ENCODE measurements around the gene NFATC2.

- TF ChIP-seq POLR2AphosphoS5 (IDR thresholded peaks at IDR 0.05; ENCODE audit: low read depth, low read length): no peak
- no peak for TF ChIP-seq CHD2 (IDR thresholded peaks at IDR 0.05; ENCODE audit: low read length, partially characterized antibody)
- no peak for TF ChIP-seq NFIC (IDR thresholded peaks at IDR 0.05; ENCODE audit: borderline replicate concordance)
- TF ChIP-seq, protein P1, sequence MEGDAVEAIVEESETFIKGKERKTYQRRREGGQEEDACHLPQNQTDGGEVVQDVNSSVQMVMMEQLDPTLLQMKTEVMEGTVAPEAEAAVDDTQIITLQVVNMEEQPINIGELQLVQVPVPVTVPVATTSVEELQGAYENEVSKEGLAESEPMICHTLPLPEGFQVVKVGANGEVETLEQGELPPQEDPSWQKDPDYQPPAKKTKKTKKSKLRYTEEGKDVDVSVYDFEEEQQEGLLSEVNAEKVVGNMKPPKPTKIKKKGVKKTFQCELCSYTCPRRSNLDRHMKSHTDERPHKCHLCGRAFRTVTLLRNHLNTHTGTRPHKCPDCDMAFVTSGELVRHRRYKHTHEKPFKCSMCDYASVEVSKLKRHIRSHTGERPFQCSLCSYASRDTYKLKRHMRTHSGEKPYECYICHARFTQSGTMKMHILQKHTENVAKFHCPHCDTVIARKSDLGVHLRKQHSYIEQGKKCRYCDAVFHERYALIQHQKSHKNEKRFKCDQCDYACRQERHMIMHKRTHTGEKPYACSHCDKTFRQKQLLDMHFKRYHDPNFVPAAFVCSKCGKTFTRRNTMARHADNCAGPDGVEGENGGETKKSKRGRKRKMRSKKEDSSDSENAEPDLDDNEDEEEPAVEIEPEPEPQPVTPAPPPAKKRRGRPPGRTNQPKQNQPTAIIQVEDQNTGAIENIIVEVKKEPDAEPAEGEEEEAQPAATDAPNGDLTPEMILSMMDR (IDR thresholded peaks at IDR 0.05): no peak
- no peak for TF ChIP-seq YY1 (IDR thresholded peaks at IDR 0.05; ENCODE audit: low read depth)
- no peak for TF ChIP-seq JUND (IDR thresholded peaks at IDR 0.05)
- TF ChIP-seq RFX5 (IDR thresholded peaks at IDR 0.05; ENCODE audit: low read length): no peak
- no peak for TF ChIP-seq TEAD4 (IDR thresholded peaks at IDR 0.05; ENCODE audit: borderline replicate concordance, insufficient read depth)
- no peak for TF ChIP-seq RAD21 (IDR thresholded peaks at IDR 0.05; ENCODE audit: low read length)
Measured at GRCh38 chr20:51374961-51375360, 167.6 kb downstream of the NFATC2 start.
